B cell (primary cell): ENCODE measurements around the gene HTR4. TPM values are rescaled to one million over a fixed set of nuclear protein-coding genes. Genes with fewer than 3 reads are reported as not detected.
"Not testable (repeated sequence)": the region's sequence is repeated elsewhere in the genome, so short reads cannot be mapped to it uniquely, and the experiment has no call there.

ENCODE experiments used
- ATAC-seq: fragments of 200-7000 bp; cut with Tn5 transposase; one replicate; pipeline ENCODE4 v1.10.0; 2021; ENCODE audit warnings: low read depth, mild to moderate bottlenecking, moderate number of reproducible peaks, moderate library complexity
- CTCF ChIA-PET: fragments of 350-600 bp; sonication (Branson Sonifier 250); formaldehyde crosslinking; loops from one replicate; lab custom pipeline; 2021; ENCODE audit warnings: antibody characterized with exemption, inconsistent platforms; lab: Charles Lee
- POLR2A ChIA-PET: fragments of 350-600 bp; sonication (Branson Sonifier 250); formaldehyde crosslinking; loops from one replicate; lab custom pipeline; 2021; ENCODE audit warnings: antibody characterized with exemption; lab: Charles Lee
- DNase-seq: peaks from one replicate; pipeline ENCODE4 v3.0.0; 2013
- H2AFZ ChIP-seq: 2 replicates; pipeline ENCODE4 v1.6.1; 2012; ENCODE audit warnings: mild to moderate bottlenecking, low read depth, low read length; ENCODE audit not compliant: insufficient read depth, poor library complexity, severe bottlenecking
- H3K27ac ChIP-seq, 2 donors: 1 replicate in 1 of 2; 2 replicates in 1 of 2; pipeline ENCODE4 v1.5.1; 2012 to 2013; ENCODE audit warnings: low read length in 2 of 2, mild to moderate bottlenecking in 2 of 2, moderate library complexity in 1 of 2
- H3K27me3 ChIP-seq, 4 experiments: fragments of 200-600 bp in 1 of 4; sonication (generic) in 1 of 4; replicated peaks in 1 of 4; 1 replicate in 2 of 4; 2 replicates in 2 of 4; pipeline versions ENCODE4 v1.6.1 to v1.7.0; 2013 to 2016; ENCODE audit warnings: low read length in 3 of 4, mild to moderate bottlenecking in 2 of 4, mixed read lengths in 1 of 4, moderate library complexity in 1 of 4; ENCODE audit not compliant: insufficient read depth in 4 of 4, control insufficient read depth in 3 of 4; ENCODE audit errors: control extremely low read depth in 1 of 4
- H3K36me3 ChIP-seq, 2 experiments: replicated peaks in 1 of 2; 1 replicate in 1 of 2; 2 replicates in 1 of 2; pipeline versions ENCODE4 v1.6.1 to v1.7.1; 2013; ENCODE audit warnings: low read length in 1 of 2; ENCODE audit not compliant: insufficient read depth in 2 of 2, control insufficient read depth in 1 of 2; ENCODE audit errors: control extremely low read depth in 1 of 2, extremely low read depth in 1 of 2
- H3K4me1 ChIP-seq, 2 donors: fragments of 200-600 bp in 1 of 2; sonication (generic) in 1 of 2; 1 replicate in 1 of 2; 2 replicates in 1 of 2; pipeline versions ENCODE4 v1.5.1 to v1.6.1; 2013 to 2017; ENCODE audit warnings: low read length in 2 of 2; ENCODE audit not compliant: control insufficient read depth in 2 of 2, insufficient read depth in 2 of 2
- H3K4me2 ChIP-seq: replicated peaks from 2 replicates; pipeline ENCODE3; 2012; ENCODE audit warnings: mild to moderate bottlenecking, low read depth, low read length; ENCODE audit not compliant: poor library complexity, severe bottlenecking
- H3K4me3 ChIP-seq, 5 experiments: fragments of 200-600 bp in 1 of 5; sonication (generic) in 1 of 5; 1 replicate in 3 of 5; 2 replicates in 2 of 5; pipeline versions ENCODE4 v1.5.1 to v1.7.0; 2011 to 2016; ENCODE audit warnings: low read length in 4 of 5, mild to moderate bottlenecking in 4 of 5, low read depth in 2 of 5, control low read depth in 1 of 5, moderate library complexity in 1 of 5; ENCODE audit not compliant: insufficient read depth in 1 of 5; ENCODE audit errors: control extremely low read depth in 1 of 5, extremely low read depth in 1 of 5
- H3K79me2 ChIP-seq: fragments of 200-600 bp; sonication (generic); one replicate; pipeline ENCODE4 v1.6.0; 2016; ENCODE audit warnings: low read length; ENCODE audit not compliant: control insufficient read depth, insufficient read depth
- H3K9ac ChIP-seq: fragments of 200-600 bp; sonication (generic); 2 replicates; pipeline ENCODE4 v1.6.1; 2017; ENCODE audit warnings: mild to moderate bottlenecking, low read length, moderate library complexity
- H3K9me3 ChIP-seq, 3 donors: one replicate each; pipeline versions ENCODE4 v1.6.1 to v1.7.1; 2013; ENCODE audit warnings: low read length in 2 of 3; ENCODE audit not compliant: control insufficient read depth in 2 of 3, insufficient read depth in 1 of 3; ENCODE audit errors: control extremely low read depth in 1 of 3
- H4K20me1 ChIP-seq: 2 replicates; pipeline ENCODE4 v1.6.0; 2012; ENCODE audit warnings: mild to moderate bottlenecking, low read length; ENCODE audit not compliant: insufficient read depth, control insufficient read depth, poor library complexity, severe bottlenecking
- H3K27ac Mint-ChIP-seq: one replicate; pipeline ENCODE4 v1.8.0; 2021; ENCODE audit warnings: mixed read lengths
- H3K27me3 Mint-ChIP-seq: one replicate; pipeline ENCODE4 v1.8.0; 2021; ENCODE audit warnings: mixed read lengths
- H3K4me1 Mint-ChIP-seq: one replicate; pipeline ENCODE4 v1.8.0; 2021; ENCODE audit warnings: mixed read lengths
- H3K4me3 Mint-ChIP-seq: one replicate; pipeline ENCODE4 v1.8.0; 2021; ENCODE audit warnings: mixed read lengths
- H3K9me3 Mint-ChIP-seq: one replicate; pipeline ENCODE4 v1.8.0; 2022; ENCODE audit warnings: mixed read lengths; ENCODE audit not compliant: insufficient read depth
- CTCF ChIP-seq: fragments of 200-600 bp; IDR thresholded peaks from one replicate; pipeline ENCODE4 v1.8.0; 2022; ENCODE audit warnings: antibody characterized with exemption, mild to moderate bottlenecking
- EZH2 ChIP-seq: IDR thresholded peaks from 2 replicates; pipeline ENCODE4 v1.6.1; 2012; ENCODE audit warnings: borderline replicate concordance, low read depth, mild to moderate bottlenecking, moderate library complexity, low read length; ENCODE audit not compliant: insufficient read depth, poor library complexity, severe bottlenecking
- WGBS: methylation state at CpG from one replicate; pipeline ENCODE4 v1.1.5; 2013; ENCODE audit warnings: missing lambda C conversion rate; ENCODE audit not compliant: insufficient coverage; 5-methylcytosine and 5-hydroxymethylcytosine counted together
- intact Hi-C: fragments of 100-400 bp; cut with micrococcal nuclease; formaldehyde crosslinking; loops from one replicate; pipeline ENCODE4 v1.10.0; 2022
- polyA plus RNA-seq: library from polyadenylated mRNA; depleted of rRNA; stranded (reverse); fragments of >200 nt; gene quantifications from 2 replicates; pipeline ENCODE4 v1.2.3, GENCODE V29; 2012
- total RNA-seq, 2 donors: library from RNA; stranded (reverse); fragments of 120-200 nt in 1 of 2; gene quantifications; 1 replicate in 1 of 2; 2 replicates in 1 of 2; pipeline versions ENCODE4 v1.2.3 to v1.2.4, GENCODE V29; 2013 to 2022

The HTR4 gene
- total and polyA plus RNA-seq, 2 donors (not counting 1 experiment from before 2014, with no cell fraction given) = not detected

- H4K20me1 ChIP-seq = no peaks in the 10 kb centered on the region
- H3K27me3 Mint-ChIP-seq = peaks cover 3% of the 10 kb centered on the region
- CTCF ChIA-PET = no interaction called here
These were observed 182.9 kb downstream of the HTR4 start for GRCh38 chr5:148471379-148471778.

GRCh38 chr5:148469501-148469935 lies 184.8 kb downstream of the HTR4 start:
- 67% methylated on average over 1 of the region's 4 CpGs for WGBS
- intact Hi-C loops = no loop called here
- no peak overlapping the region for H3K27ac Mint-ChIP-seq
- H3K4me2 ChIP-seq = no peak overlapping the region
- H3K4me1 ChIP-seq = no peaks in the 10 kb centered on the region
- no peaks in the 10 kb centered on the region for H4K20me1 ChIP-seq
- H3K9ac ChIP-seq = no peak overlapping the region
- POLR2A ChIA-PET = no interaction called here
- H2AFZ ChIP-seq = no peak overlapping the region
- CTCF ChIA-PET = interaction anchor here (1.4 kb wide), 1 partner anchor 13 kb away, joined by 3 read pairs; no protein-coding TSS in a partner anchor
- no peaks in the 10 kb centered on the region for H3K9me3 Mint-ChIP-seq
- peaks cover 0 to 4% (median 0%) of the 10 kb centered on the region in 4 experiments for H3K27me3 ChIP-seq
- no peak overlapping the region for H3K4me3 Mint-ChIP-seq
- no peaks in the 10 kb centered on the region for H3K9me3 ChIP-seq
- DNase-seq (no peak), ATAC-seq (no peak)
- H3K4me3 ChIP-seq = no peak overlapping the region
- TF ChIP-seq CTCF (no peak), EZH2 (no peak)
- H3K4me1 Mint-ChIP-seq = no peaks in the 10 kb centered on the region
- no peaks in the 10 kb centered on the region for H3K79me2 ChIP-seq
- H3K27ac ChIP-seq = no peak overlapping the region
- H3K36me3 ChIP-seq = no peaks in the 10 kb centered on the region
- no peaks in the 10 kb centered on the region for H3K27me3 Mint-ChIP-seq

More at GRCh38 chr5:148471379-148471778, 182.9 kb downstream of the HTR4 start:
- no peaks in the 10 kb centered on the region for H3K36me3 ChIP-seq
- no peak overlapping the region for H3K27ac ChIP-seq
- DNase-seq = no peak
- no peak overlapping the region for H3K9ac ChIP-seq
- no CpG with 5 or more reads among the region's 2 CpGs for WGBS
- H3K4me2 ChIP-seq = no peak overlapping the region
- Mint-ChIP-seq H3K9me3 (no peaks in the 10 kb centered on the region), H3K4me1 (no peaks in the 10 kb centered on the region), H3K27ac (no peak overlapping the region), H3K4me3 (no peak overlapping the region)
- H3K27me3 ChIP-seq = peaks cover 0 to 4% (median 0%) of the 10 kb centered on the region in 4 experiments
- no peak for TF ChIP-seq EZH2
- no peak for TF ChIP-seq CTCF
- intact Hi-C loops = no loop called here
- H2AFZ ChIP-seq = no peak overlapping the region
- no peak overlapping the region for H3K4me3 ChIP-seq
- no peak for ATAC-seq
- H3K9me3 ChIP-seq = no peaks in the 10 kb centered on the region
- no peaks in the 10 kb centered on the region for H3K4me1 ChIP-seq
- H3K79me2 ChIP-seq = no peaks in the 10 kb centered on the region
- POLR2A ChIA-PET = no interaction called here

- CTCF ChIA-PET, H3K4me3 Mint-ChIP-seq, H3K4me2 ChIP-seq, POLR2A ChIA-PET, H3K4me3 ChIP-seq, H3K79me2 ChIP-seq, DNase-seq, H3K9ac ChIP-seq, H3K27me3 Mint-ChIP-seq, H3K9me3 ChIP-seq, H3K36me3 ChIP-seq, H3K27ac ChIP-seq, ATAC-seq, H3K4me1 Mint-ChIP-seq, H3K27me3 ChIP-seq, H4K20me1 ChIP-seq, H3K4me1 ChIP-seq, H3K9me3 Mint-ChIP-seq, H3K27ac Mint-ChIP-seq, H2AFZ ChIP-seq, intact Hi-C loops: not testable (repeated sequence)
- WGBS = no CpG with 5 or more reads among the region's 5 CpGs
These were observed 185.6 kb downstream of the HTR4 start for GRCh38 chr5:148468746-148469145.
